GM19239 (cell line): ENCODE results near the gene LRRK1.

Experiments
- DNase-seq: peaks from one replicate; pipeline ENCODE4 v3.0.0; 2011; ENCODE audit warnings: low spot score; ENCODE audit not compliant: insufficient read length
- FAIRE-seq: peaks from 2 replicates; lab custom pipeline; 2011; peaks lifted over from hg19 to GRCh38; lab: Jason Lieb, UNC

The LRRK1 gene

DNA sequence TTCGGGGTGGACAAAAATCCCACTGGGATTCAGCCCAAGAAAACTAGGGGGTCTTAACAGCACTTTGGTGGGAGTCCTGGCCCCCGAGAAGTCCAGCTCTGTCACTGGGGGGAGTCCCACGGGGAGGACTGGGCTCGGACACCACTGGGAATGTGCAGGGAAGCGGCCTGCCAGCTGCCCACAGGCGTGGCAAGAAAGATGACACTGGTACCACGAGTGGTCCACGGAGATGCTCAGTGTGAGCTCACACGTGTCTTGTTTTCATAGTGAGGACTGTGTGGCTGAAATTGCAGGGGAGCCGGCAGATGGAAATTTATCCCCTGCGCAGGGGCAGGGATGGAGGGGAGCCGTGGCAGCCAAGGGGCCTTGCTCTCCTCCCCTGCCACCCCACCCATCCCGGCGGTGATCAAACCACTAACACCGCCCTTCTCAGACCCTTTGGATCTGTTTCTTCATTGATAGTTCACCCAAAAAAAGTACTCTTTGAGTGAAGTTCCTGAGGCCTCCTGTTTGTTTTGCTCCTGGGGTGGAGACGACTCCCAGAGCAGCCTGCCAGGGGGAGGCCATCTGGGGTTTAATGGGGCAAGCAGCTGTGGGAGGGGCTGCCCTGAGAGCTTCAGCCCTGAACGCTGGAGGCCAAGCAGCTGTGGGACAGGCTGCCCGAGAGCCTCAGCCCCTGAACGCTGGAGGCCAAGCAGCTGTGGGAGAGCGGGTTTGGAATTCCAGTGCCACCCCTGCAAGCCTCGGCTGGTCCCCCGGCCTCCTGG is 130.9 kb downstream of the LRRK1 start:
- no peak for DNase-seq

DNA sequence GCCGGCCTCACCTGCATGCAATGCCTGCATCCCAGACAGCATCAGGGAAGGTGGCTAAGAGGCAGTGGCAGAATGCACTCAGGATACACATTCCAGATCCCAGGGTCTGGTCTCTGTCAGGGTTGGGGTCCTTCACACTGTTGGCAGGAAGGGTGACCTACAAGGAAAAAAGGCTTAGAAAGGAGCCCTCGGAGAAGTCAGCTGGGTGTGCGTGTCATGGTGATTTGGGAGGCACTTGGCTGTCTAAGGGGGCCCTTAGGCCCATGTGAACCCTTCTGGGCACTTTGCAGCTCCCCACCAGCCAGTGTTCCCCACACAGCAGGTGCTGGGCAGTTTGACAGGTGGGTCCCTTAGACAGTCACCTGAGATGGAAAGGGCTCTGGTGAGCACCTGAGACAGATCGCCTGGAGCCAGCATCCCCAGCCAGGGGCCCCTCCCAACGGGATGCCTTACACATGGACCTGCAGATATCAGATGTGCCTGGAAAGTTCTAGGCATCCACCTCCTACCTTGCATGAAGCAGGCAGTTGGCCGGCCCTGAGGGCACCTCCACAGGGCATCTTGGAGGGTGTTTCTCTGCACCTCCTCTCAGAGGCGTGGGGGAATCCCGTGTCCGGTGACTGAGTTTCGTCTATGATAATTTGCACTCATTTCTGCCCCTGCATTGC is 131.6 kb downstream of the LRRK1 start:
- FAIRE-seq (no peak), DNase-seq (no peak)

More for the DNA sequence above, 130.9 kb downstream of the LRRK1 start:
- FAIRE-seq: no peak

DNA sequence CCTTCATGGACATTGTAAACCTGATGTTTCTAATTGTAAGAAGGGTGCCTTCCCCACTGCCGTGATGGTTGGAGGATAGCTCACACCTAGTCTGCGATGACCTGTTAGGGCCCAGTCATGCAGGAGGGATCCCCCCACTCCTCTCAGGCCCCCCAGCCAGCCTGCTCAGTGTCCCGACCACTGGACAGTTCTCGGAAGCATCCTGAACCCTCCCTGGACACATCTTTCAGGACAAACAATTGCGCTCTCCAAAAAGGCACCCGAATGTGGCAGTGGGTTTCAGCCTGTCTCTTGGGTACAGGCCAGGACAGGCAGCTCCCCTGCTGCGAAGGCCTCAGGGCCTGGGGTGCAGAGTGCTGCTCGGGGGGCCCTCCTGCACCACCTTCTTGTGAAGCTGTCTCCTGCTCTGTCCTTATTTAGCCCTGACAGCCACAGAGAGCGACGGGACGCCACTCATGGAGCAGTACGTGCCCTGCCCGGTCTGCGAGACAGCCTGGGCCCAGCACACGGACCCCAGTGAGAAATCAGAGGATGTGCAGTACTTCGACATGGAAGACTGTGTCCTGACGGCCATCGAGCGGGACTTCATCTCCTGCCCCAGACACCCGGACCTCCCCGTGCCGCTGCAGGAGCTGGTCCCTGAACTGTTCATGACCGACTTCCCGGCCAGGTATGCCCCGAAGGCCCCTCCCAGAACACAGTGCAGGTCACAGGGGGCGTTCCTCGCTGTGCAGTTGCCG is 132.3 kb downstream of the LRRK1 start:
- FAIRE-seq (no peak), DNase-seq (no peak)

DNA sequence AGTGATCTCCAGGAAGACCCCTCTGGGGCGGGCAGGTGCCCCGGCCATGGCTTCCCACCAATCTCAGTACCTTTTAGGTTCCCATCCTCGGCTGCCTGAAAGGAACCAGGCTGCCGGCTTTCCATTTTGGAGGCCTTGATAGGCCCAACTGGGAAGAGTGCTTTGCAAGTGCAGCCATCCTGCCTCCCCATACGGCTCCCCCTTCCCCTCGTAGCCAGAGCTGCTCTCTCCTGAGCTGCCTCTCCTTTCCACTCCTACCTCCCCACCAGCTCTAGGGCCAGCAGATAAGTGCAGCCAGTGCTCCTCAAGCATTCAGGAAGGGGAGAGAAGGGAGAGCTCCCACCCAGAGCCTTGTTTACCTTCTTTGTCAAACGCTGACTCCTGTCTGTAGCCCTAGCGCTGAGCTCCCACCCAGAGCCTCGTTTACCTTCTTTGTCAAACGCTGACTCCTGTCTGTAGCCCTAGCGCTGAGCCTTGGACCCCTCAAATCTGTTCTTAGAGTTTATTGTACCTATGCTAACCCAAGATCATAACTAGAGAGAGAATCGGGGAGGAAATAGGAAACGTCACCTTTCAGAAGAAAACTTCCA is 133.0 kb downstream of the LRRK1 start:
- no peak for FAIRE-seq
- no peak for DNase-seq

DNA sequence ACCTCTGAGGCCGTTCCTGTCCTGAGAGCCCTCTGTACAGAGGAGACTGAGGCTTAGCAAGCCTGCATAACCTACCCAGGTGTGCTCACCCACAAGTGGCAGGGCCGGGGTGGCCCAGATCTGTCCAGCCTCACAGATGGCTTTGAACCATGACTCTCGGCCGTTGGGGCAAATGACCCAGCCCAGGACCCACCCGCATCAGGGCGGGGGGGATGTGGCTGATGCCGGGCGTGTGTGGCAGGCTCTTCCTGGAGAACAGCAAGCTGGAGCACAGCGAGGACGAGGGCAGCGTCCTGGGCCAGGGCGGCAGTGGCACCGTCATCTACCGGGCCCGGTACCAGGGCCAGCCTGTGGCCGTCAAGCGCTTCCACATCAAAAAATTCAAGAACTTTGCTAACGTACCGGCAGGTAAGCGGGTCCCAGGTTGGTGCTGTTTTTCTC is 133.5 kb downstream of the LRRK1 start:
- DNase-seq: no peak
- FAIRE-seq: no peak

DNA sequence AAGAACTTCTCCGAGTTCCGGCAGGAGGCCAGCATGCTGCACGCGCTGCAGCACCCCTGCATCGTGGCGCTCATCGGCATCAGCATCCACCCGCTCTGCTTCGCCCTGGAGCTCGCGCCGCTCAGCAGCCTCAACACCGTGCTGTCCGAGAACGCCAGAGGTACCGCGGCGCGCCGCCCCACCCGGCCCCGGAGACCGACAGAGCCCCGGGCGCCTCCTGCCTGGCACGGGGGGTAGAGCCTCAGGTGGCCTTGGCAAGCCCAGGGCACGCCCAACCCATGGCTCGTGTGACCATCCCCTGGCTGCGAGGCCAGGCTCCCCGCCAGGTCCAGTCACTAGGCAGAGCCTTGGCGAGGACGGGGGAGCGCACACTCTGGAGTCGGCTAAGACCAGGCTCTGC is 134.1 kb downstream of the LRRK1 start:
- no peak for FAIRE-seq
- no peak for DNase-seq

DNA sequence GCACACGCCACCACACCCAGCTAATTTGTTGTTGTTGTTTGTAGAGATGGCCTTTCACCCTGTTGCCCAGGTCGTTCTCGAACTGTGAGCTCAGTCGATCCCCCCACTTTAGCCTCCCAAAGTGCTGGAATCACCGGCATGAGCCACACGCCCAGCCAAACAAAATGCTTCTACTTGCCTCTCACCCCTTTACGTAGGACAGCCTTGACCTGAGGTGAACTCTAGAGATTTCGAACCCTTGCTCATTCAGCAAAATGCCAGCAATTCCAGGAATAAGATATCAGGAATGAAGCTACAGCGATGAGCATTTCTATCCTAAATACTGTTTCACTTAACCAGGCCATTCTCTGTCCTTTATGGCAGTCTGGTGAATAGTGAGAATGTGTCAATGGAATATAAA is 135.0 kb downstream of the LRRK1 start:
- DNase-seq (no peak), FAIRE-seq (peak; percentile 78)

DNA sequence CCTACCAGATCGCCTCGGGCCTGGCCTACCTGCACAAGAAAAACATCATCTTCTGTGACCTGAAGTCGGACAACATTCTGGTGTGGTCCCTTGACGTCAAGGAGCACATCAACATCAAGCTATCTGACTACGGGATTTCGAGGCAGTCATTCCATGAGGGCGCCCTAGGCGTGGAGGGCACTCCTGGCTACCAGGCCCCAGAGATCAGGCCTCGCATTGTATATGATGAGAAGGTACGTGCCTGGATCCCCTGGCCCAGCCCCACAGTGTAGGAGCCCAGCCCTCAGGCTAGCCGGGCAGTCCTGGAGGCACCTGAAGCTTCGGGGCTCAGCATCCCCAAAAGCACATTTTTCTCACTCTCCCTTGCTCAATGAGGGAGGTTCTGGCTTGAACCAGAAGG is 135.8 kb downstream of the LRRK1 start:
- no peak for FAIRE-seq
- DNase-seq: no peak

DNA sequence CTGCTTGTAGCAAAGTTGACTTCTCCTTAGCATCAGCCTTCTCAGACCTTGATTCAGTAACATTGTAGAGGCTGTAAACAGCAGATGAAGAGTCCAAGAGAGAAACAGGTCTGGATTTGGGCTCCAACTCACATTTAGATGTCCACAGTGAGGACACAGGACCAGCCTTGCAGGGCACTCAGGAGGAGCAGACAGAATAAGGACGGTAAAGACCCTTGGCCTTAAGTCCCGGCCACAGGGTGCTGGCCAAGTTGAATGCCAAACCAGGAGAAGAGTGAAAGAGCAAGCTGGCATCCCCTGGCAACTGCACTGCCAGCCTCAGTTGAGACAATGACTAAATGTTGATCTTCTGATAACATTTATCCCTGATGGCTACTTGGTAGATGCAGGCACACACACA is 136.3 kb downstream of the LRRK1 start:
- FAIRE-seq (no peak), DNase-seq (no peak)

DNA sequence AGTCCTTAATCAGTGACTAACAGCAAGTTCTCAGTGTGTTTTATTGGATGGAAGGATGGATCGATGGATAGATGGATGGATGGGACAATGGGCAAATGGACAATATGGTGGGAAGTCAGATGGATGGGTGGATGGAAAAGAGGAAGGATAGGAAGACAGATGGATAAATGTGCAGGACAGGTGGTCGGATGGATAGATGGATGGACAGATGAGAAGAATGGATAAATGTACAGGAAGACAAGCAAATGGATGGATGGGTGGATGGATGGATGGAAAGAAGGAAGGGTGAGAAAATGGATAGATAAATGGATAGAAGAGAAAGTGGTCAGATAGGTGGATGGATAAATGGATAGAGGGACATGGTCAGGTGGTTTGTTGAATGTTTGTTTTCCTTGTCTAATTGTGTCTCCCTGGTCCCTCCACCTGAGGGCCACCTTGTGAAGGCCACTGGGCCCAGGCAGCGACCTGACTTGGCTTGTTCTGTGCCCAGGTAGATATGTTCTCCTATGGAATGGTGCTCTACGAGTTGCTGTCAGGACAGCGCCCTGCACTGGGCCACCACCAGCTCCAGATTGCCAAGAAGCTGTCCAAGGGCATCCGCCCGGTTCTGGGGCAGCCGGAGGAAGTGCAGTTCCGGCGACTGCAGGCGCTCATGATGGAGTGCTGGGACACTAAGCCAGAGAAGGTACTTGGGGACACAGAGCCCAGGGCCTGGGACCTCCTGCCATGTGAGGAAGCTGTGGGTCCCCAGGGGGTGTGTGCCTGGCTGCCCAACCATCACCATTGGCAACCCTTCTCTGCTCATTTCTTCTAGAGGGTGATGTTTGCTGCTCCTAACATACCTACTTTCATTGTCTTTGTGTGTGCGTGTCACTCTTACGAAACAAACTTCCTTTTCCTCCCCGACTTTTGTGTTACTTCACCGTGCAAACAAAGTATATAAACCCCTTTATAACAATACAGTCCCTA is 137.5 kb downstream of the LRRK1 start:
- DNase-seq (no peak), FAIRE-seq (no peak)

DNA sequence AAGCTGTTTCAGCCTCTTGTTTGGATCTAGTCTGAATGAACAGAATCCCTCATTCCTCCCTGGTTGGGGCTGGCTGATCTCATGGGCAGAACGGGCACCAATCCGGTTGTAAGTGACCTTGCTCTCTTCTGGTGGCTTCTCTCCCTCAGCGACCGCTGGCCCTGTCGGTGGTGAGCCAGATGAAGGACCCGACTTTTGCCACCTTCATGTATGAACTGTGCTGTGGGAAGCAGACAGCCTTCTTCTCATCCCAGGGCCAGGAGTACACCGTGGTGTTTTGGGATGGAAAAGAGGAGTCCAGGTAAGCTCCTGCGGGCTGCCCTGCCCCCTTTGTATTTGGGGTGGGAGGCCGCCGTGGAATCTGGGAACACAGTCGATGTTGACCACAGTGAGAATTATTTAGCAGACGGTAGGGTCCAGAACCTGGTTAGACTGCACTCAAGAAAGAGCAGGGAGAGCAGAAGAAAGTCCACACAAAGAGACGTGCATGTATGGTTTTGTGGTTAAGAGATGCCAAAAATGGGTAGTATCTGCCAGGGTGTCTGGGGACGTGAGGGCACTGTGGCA is 138.8 kb downstream of the LRRK1 start:
- no peak for DNase-seq
- no peak for FAIRE-seq

DNA sequence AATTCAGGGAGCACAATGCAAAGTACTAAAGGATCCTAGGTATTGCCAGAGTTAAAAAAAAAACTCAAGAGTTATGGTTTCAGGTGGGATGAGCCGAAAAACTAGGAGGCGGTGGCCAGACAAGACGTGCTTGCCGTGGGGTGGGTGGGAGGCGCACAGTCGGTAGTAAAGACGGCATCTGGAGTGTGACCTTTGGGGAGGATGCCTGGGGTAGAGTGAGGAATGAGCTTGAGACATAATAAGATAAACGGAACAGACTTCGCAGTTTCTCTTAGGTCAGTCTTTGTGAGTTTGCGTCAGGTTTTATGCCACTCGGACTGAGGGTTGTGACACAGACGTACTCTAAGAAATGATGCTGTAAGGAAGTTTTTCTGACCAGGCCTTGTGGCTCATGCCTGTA is 139.6 kb downstream of the LRRK1 start:
- DNase-seq (no peak), FAIRE-seq (no peak)

DNA sequence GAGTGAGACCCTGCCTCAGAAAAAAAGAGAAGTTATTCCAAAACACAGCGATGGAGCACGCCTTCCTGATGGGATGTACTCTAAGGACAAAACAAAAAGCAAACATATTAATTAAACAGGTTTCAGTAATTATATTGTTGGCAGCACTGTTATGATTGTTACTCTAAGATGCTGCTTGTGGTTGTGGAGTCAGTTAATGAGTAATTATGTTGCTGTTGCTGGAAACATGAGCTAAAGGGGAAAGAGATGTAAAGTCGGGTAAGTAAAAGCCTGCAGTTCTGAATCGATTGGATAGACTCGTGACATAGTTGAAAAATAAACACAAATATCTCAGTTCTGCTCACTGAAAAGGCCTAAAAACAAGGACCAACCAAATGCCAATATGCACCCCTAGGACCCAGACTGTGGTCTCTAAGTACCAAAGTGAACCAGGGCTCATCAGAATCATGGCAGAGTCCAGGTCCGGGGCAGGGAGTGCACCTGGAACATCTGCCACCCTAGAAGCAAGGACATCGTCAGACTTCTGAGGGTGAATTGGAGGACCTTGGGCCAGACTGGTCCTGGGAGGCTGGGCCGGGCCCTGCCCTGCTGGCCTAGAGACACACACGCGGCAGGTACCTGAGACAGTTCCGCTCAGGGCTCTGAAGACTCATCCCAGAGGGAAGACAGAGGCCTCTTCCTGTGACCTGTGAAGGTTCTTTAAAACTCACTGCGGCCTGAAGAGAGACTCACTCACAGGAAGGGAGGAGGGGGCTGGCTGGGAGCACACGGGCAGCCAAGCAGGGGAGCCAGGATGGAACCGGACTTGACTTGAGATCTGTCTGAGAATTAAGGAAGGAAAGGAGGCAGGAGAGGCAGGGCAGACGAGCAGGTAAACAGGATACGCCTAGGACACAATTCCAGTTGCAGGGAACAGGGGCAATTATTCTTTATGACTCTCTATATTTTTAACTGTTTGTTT is 140.5 kb downstream of the LRRK1 start:
- DNase-seq (no peak), FAIRE-seq (no peak)

DNA sequence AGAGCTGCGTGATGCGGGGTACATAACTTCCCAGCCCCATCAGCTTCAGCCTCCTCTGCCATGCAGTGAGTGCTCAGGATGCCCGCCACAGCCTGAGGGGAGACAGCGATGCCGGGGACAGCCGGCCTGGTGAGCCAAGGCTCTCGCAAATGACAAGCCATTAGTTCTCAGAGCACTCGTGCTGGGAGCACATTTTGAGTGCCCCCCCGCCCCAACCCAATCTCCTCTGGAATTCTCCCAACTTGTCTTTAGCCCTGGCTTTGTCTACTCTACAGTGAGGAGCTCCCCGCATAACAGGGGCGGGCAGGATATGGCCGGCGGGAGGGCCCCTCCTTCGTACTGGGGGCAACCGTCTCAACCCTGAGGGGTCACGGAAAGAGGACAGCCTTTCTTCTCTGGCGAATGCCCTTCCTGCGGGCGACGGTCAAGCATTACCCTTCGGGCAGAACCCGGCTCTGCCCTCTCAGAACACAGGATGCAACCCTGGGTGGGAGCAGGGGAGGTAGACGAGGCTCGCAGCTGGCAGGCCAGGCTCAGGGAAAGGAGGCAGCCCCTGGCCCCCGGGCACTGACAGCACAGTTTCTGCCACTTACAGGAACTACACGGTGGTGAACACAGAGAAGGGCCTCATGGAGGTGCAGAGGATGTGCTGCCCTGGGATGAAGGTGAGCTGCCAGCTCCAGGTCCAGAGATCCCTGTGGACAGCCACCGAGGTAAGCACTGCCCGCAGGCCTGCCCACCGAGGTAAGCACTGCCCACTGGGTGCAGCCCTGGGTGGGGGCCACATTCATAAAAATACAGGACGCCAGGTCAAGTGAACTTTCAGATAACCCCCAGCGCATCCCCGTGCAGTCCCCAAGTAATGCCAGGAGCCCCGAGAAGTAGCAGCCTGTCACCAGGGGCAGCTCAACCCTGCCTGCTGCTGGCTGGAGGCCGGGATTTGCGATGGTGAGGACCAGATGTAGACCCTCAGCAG is 141.7 kb downstream of the LRRK1 start:
- FAIRE-seq: no peak

DNA sequence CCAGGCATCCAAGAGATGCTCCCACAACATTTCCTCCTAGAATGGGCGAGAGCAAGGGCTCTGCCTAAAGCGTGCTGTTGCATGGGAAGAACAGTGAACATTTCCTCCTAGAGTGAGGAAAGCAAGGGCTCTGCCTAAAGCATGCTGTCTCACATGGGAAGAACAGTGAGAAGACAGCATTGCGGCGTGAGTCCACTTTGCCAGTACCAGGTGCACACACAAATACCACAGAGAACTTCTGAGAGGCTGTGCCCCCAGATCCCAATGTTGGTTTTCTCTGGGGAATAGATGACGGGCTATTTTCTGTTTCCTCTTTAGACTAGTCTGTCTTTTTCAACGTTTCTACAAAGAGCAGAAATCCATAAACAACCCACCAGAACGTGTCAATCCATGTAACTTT is 142.9 kb downstream of the LRRK1 start:
- DNase-seq (no peak), FAIRE-seq (no peak)

More for the DNA sequence above, 141.7 kb downstream of the LRRK1 start:
- no peak for DNase-seq

DNA sequence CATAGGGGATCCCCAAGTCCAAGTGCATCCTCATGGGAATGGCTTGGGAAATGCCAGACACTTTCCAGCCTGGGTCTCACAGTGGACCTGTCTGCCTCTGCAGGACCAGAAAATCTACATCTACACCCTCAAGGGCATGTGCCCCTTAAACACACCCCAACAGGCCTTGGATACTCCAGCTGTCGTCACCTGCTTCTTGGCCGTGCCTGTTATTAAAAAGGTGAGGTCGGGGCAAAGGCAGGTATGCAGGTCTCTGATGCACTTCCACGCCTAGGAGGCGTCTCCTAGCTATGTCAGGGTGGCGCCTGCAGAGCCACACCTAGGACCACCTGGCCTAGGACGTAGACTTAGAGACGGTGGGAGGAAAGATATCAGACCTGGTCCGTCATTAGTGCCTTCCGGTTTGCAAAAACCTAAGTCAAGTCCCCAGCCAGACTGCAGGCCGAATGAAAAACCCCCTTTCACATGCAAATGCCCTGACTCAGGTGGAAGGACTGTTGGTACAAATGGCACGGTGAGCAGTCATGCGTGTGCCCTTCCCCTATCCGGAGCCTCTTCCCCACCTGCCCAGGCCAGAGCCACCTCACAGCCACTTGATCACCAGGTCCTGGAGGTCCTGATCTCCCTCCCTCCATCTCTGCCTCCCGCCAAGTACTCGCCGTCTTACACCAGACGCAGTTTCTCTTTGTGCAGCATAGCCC is 143.5 kb downstream of the LRRK1 start:
- DNase-seq (no peak), FAIRE-seq (no peak)

DNA sequence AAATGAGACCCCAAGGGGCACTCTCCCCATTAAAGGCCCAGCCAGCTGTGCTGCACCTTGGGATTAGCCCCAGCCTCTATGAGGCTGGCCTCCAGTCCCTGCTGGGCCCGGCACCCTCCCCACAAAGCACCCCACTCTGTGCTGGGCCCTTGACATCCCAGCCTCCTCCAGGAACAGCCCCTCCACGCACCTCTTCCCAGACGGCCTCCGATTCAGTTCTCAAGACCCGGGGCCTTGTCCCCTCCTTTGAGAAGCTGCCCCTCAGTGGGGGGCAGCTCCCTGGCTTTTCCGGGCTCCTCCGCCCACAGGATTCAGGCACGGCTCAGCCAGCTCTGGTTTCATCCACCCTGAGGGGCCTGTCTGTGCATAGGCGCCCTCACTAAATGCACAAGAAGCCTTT is 144.1 kb downstream of the LRRK1 start:
- no peak for DNase-seq
- FAIRE-seq: no peak
